Right lobe of liver (tissue), 4 donors: ENCODE results near the gene PSMD2.

Experiments used
- CTCF ChIP-seq, 4 donors: fragments of 200-600 bp in 3 of 4; fragments of 450-650 bp in 1 of 4; IDR thresholded peaks; one replicate each; pipeline versions ENCODE4 v1.5.1 to v1.8.0; 2016 to 2022; ENCODE audit warnings: antibody characterized with exemption in 4 of 4, mild to moderate bottlenecking in 2 of 4
- POLR2A ChIP-seq: fragments of 450-650 bp; IDR thresholded peaks from one replicate; pipeline ENCODE4 v1.6.1; 2017; ENCODE audit warnings: antibody characterized with exemption, mild to moderate bottlenecking
- donor health status: DM: no; HTN: no; CAD: no.
- donor health status: DM: no; HTN: no; CAD: no.
- donor health status: DM: no; HTN: yes; CAD: no.

- TF ChIP-seq CTCF (IDR thresholded peaks at IDR 0.05) = no peak
- TF ChIP-seq POLR2A = no peak
Observed at GRCh38 chr3:184358124-184358767, 59.2 kb downstream of the PSMD2 start.
